GM18511 (cell line): ENCODE results near the gene YY2.
"Not testable (repeated sequence)": the region's sequence is repeated elsewhere in the genome, so short reads cannot be mapped to it uniquely, and the experiment has no call there.

ENCODE experiments used
- ATAC-seq: cut with Tn5 transposase; IDR thresholded peaks from one replicate; pipeline ENCODE4 v1.9.1; 2021; ENCODE audit warnings: mild to moderate bottlenecking, moderate library complexity; ENCODE audit not compliant: unreplicated experiment

YY2 gene

GRCh38 chrX:21855937-21856415, at the start of gene YY2:
YY2 (plus strand) TSS chrX:21855987; CDS start chrX:21856485, 498 bp downstream.
- no peak for ATAC-seq

- no peak for ATAC-seq
Observed at GRCh38 chrX:21806691-21807090, 49.1 kb upstream of the YY2 start.

- ATAC-seq, result no peak
Observed at GRCh38 chrX:21811832-21812231, 44.0 kb upstream of the YY2 start.

- no peak for ATAC-seq
Observed at GRCh38 chrX:21812628-21813027, 43.2 kb upstream of the YY2 start.

GRCh38 chrX:21813612-21814368, 42.0 kb upstream of the YY2 start:
- ATAC-seq, result no peak

GRCh38 chrX:21816136-21816535, 39.7 kb upstream of the YY2 start:
- no peak for ATAC-seq

GRCh38 chrX:21820170-21820569, 35.6 kb upstream of the YY2 start:
- not testable (repeated sequence) for ATAC-seq

GRCh38 chrX:21821875-21822274, 33.9 kb upstream of the YY2 start:
- ATAC-seq, result no peak

GRCh38 chrX:21831496-21831895, 24.3 kb upstream of the YY2 start:
- no peak for ATAC-seq

- no peak for ATAC-seq
Observed at GRCh38 chrX:21837056-21837455, 18.7 kb upstream of the YY2 start.

GRCh38 chrX:21838937-21839333, 16.9 kb upstream of the YY2 start:
- peak; percentile 29 for ATAC-seq

- peak; percentile 87 for ATAC-seq
Observed at GRCh38 chrX:21839334-21840192, 16.2 kb upstream of the YY2 start, which contains the start of gene MBTPS2. MBTPS2 (plus strand) TSS chrX:21839617; CDS start chrX:21839735, 118 bp downstream.

GRCh38 chrX:21840193-21840545, 15.6 kb upstream of the YY2 start:
- peak; percentile 19 for ATAC-seq

GRCh38 chrX:21843179-21843578, 12.6 kb upstream of the YY2 start:
- no peak for ATAC-seq

GRCh38 chrX:21845096-21845495, 10.7 kb upstream of the YY2 start:
- ATAC-seq, result no peak

- ATAC-seq, result no peak
Observed at GRCh38 chrX:21847342-21847741, 8.4 kb upstream of the YY2 start.

GRCh38 chrX:21853578-21853977, 2.2 kb upstream of the YY2 start:
- ATAC-seq, result no peak

- ATAC-seq, result no peak
Observed at GRCh38 chrX:21856504-21856903, 717 bp downstream of the YY2 start.

GRCh38 chrX:21863241-21863640, 7.5 kb downstream of the YY2 start:
- ATAC-seq, result no peak

- ATAC-seq, result no peak
Observed at GRCh38 chrX:21865436-21865835, 9.6 kb downstream of the YY2 start.

GRCh38 chrX:21870494-21870893, 14.7 kb downstream of the YY2 start:
- ATAC-seq, result no peak
